ENCODE results near the gene STAB1.

The STAB1 gene

GRCh38 chr3:52572221-52572620, 77.1 kb downstream of the STAB1 start:
- no peak overlapping the region for H3K4me2 ChIP-seq (ENCODE audit: low read length)
- H3K27ac ChIP-seq = no peak overlapping the region
- H3K9ac ChIP-seq = no peak overlapping the region
- TF ChIP-seq, protein P1, sequence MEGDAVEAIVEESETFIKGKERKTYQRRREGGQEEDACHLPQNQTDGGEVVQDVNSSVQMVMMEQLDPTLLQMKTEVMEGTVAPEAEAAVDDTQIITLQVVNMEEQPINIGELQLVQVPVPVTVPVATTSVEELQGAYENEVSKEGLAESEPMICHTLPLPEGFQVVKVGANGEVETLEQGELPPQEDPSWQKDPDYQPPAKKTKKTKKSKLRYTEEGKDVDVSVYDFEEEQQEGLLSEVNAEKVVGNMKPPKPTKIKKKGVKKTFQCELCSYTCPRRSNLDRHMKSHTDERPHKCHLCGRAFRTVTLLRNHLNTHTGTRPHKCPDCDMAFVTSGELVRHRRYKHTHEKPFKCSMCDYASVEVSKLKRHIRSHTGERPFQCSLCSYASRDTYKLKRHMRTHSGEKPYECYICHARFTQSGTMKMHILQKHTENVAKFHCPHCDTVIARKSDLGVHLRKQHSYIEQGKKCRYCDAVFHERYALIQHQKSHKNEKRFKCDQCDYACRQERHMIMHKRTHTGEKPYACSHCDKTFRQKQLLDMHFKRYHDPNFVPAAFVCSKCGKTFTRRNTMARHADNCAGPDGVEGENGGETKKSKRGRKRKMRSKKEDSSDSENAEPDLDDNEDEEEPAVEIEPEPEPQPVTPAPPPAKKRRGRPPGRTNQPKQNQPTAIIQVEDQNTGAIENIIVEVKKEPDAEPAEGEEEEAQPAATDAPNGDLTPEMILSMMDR (IDR thresholded peaks at IDR 0.05) = no peak
- H2AFZ ChIP-seq = no peak overlapping the region
- H3K79me2 ChIP-seq = no peaks in the 10 kb centered on the region
- H3K36me3 ChIP-seq (ENCODE audit: control insufficient read depth, insufficient read depth, low read length) = no peaks in the 10 kb centered on the region
- no peaks in the 10 kb centered on the region for H3K4me1 ChIP-seq
- H3K27me3 ChIP-seq (ENCODE audit: control insufficient read depth, insufficient read depth, low read length) = no peaks in the 10 kb centered on the region
- H3K9me3 ChIP-seq (ENCODE audit: control insufficient read depth, low read length) = no peaks in the 10 kb centered on the region
- no peak overlapping the region for H3K4me3 ChIP-seq (ENCODE audit: low read depth, low read length)

All from parathyroid adenoma (tissue), 2 donors.